ENCODE results near the gene DNAJC5.

Gene DNAJC5

DNA sequence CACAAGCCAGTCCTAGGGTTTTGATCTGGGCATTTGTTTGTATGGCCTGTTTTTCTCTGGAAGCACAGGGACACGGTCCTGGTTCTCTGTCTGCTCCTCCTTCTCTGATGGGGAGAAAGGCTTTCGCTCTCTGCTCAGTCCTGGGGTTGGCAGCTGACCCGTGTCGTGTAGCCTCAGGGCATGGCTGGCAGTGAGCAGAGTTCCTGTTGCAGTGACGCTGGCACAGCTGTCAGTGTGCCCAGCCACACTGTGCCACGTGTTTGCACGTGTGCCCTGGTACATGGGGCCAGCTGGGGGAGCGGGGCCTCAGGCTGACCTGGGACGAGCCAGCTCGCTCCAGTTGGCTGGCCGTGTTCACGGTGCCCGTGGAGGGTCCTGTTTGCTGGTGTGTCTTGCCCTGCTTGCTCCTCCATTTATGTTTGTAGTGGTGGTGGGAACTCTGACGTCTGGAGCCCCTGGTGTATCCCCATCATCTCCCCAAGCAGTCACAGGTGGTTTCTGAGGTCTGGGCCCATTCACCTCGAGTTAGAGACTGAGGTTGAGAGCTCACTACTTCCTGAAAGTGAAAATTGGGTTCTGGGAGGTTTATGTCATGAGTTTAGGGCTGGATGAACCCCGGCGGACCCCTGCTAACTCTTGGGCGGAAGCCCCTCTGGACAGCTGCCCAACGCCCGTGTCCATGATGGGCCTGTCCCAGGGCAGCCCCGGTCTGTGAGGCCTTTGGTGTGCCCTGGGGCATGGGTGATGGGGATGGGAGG is 10.2 kb upstream of the DNAJC5 start:
- WGBS, 2 donors (ENCODE audit: extremely low coverage in 2 of 2, insufficient read length in 2 of 2, insufficient replicate concordance in 1 of 2) = no CpG with 5 or more reads among the region's 21 CpGs
- no peak for DNase-seq (ENCODE audit: low spot score)
- H2BK120ac ChIP-seq (ENCODE audit: low read depth, low read length) = no peak overlapping the region
- H3K36me3 ChIP-seq (replicated peaks in 1 of 2; ENCODE audit: control insufficient read depth in 2 of 2, insufficient read depth in 2 of 2, low read length in 2 of 2) = peaks cover 40 to 75% of the 10 kb centered on the region in 2 donors
- no peaks in the 10 kb centered on the region for H3K9me3 ChIP-seq (replicated peaks in 1 of 2; ENCODE audit: control insufficient read depth in 2 of 2, insufficient read depth in 1 of 2, low read depth in 1 of 2, low read length in 2 of 2)
- no peak overlapping the region for H3K4ac ChIP-seq (ENCODE audit: low read length)
- peaks cover 11% of the 10 kb centered on the region for H3K79me1 ChIP-seq (ENCODE audit: low read depth, low read length)
- H3K27me3 ChIP-seq (ENCODE audit: control insufficient read depth in 3 of 3, insufficient read depth in 3 of 3, low read depth in 1 of 3, low read length in 3 of 3) = no peaks in the 10 kb centered on the region
- no peak overlapping the region for H2BK12ac ChIP-seq (ENCODE audit: low read length)
- H3K4me1 ChIP-seq (ENCODE audit: control insufficient read depth in 2 of 2, insufficient read depth in 1 of 2, low read depth in 1 of 2, low read length in 2 of 2) = no peaks in the 10 kb centered on the region
- no peak overlapping the region for H3K4me2 ChIP-seq (ENCODE audit: insufficient read depth, low read length, poor library complexity, severe bottlenecking)
- peak overlapping the region; percentile 20 for H2BK5ac ChIP-seq (ENCODE audit: low read length)
- H3K4me3 ChIP-seq (ENCODE audit: low read length in 2 of 2) = peak overlapping the region in 1 of 2 donors; percentile 11
- no peak overlapping the region for H3K18ac ChIP-seq (ENCODE audit: low read length)
- no peak overlapping the region for H2AK5ac ChIP-seq (ENCODE audit: low read depth, low read length)
- H3K23ac ChIP-seq (ENCODE audit: low read depth, low read length, poor library complexity) = peak overlapping the region; percentile 51
- H4K91ac ChIP-seq (ENCODE audit: low read depth, low read length, poor library complexity) = no peak overlapping the region
- H3K27ac ChIP-seq (replicated peaks; ENCODE audit: low read length) = no peak overlapping the region
- H3K14ac ChIP-seq (ENCODE audit: low read length) = no peak overlapping the region
- peak overlapping the region; percentile 66 for H3K9ac ChIP-seq (ENCODE audit: low read depth, low read length, poor library complexity)
- H2BK15ac ChIP-seq (ENCODE audit: low read length) = no peak overlapping the region
- no peak overlapping the region for H4K8ac ChIP-seq (ENCODE audit: low read depth, low read length)
- no peak overlapping the region for H2AFZ ChIP-seq (ENCODE audit: low read length)

DNA sequence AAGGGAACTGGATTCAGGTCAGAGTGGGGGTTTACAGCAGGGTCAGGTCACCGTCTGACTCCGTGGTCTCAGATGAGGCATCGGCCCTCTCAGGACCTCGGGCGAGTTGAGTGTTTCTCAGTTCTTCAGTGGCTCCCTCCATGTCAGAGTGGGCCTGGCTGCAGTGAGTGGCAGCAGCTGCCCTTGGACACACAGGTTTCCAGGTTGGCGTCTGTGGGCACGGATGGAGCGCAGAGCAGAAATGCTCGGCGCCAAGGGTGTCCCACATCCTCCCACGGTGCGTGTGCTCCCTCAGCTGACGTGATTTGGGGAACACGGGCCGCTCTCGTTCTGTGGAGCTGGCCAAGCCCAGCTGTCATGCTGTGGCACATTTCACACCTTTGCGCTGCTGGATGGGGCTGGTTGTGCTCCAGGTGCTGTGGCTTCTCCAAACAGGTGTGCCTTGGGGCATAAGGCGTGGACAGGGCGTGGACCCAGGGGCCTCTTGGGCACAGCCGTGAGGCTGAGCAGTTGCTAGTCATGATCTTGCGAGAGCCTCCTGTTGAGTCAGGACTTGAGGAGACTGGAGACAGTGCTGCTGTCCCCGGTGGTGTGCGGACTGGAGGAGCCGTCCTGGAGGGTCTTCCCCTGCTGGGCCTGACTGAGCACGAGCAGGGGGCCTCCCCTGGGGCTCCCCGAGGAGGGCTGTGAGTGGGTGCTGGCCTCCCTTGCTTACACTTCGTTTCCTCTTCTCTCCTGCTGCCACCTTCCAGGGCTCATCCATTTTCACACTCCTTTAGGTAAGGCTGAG is 9.5 kb upstream of the DNAJC5 start:
- H3K36me3 ChIP-seq (replicated peaks in 1 of 2; ENCODE audit: control insufficient read depth in 2 of 2, insufficient read depth in 2 of 2, low read length in 2 of 2) = peaks cover 47 to 83% of the 10 kb centered on the region in 2 donors
- no peaks in the 10 kb centered on the region for H3K9me3 ChIP-seq (replicated peaks in 1 of 2; ENCODE audit: control insufficient read depth in 2 of 2, insufficient read depth in 1 of 2, low read depth in 1 of 2, low read length in 2 of 2)
- H3K4ac ChIP-seq (ENCODE audit: low read length) = no peak overlapping the region
- peak overlapping the region; percentile 20 for H2BK5ac ChIP-seq (ENCODE audit: low read length)
- no peak overlapping the region for H4K91ac ChIP-seq (ENCODE audit: low read depth, low read length, poor library complexity)
- no peak overlapping the region for H2BK12ac ChIP-seq (ENCODE audit: low read length)
- no peak overlapping the region for H2AK5ac ChIP-seq (ENCODE audit: low read depth, low read length)
- no CpG with 5 or more reads among the region's 27 CpGs for WGBS, 2 donors (ENCODE audit: extremely low coverage in 2 of 2, insufficient read length in 2 of 2, insufficient replicate concordance in 1 of 2)
- H2BK15ac ChIP-seq (ENCODE audit: low read length) = no peak overlapping the region
- no peak overlapping the region for H3K27ac ChIP-seq (replicated peaks; ENCODE audit: low read length)
- peaks cover 11% of the 10 kb centered on the region for H3K79me1 ChIP-seq (ENCODE audit: low read depth, low read length)
- no peaks in the 10 kb centered on the region for H3K27me3 ChIP-seq (ENCODE audit: control insufficient read depth in 3 of 3, insufficient read depth in 3 of 3, low read depth in 1 of 3, low read length in 3 of 3)
- H3K18ac ChIP-seq (ENCODE audit: low read length) = no peak overlapping the region
- no peak overlapping the region for H3K4me2 ChIP-seq (ENCODE audit: insufficient read depth, low read length, poor library complexity, severe bottlenecking)
- H3K14ac ChIP-seq (ENCODE audit: low read length) = no peak overlapping the region
- no peak overlapping the region for H2AFZ ChIP-seq (ENCODE audit: low read length)
- H2BK120ac ChIP-seq (ENCODE audit: low read depth, low read length) = no peak overlapping the region
- H4K8ac ChIP-seq (ENCODE audit: low read depth, low read length) = no peak overlapping the region
- H3K4me3 ChIP-seq (ENCODE audit: low read length in 2 of 2) = no peak overlapping the region
- DNase-seq (ENCODE audit: low spot score) = no peak
- no peaks in the 10 kb centered on the region for H3K4me1 ChIP-seq (ENCODE audit: control insufficient read depth in 2 of 2, insufficient read depth in 1 of 2, low read depth in 1 of 2, low read length in 2 of 2)
- no peak overlapping the region for H3K23ac ChIP-seq (ENCODE audit: low read depth, low read length, poor library complexity)
- H3K9ac ChIP-seq (ENCODE audit: low read depth, low read length, poor library complexity) = no peak overlapping the region

DNA sequence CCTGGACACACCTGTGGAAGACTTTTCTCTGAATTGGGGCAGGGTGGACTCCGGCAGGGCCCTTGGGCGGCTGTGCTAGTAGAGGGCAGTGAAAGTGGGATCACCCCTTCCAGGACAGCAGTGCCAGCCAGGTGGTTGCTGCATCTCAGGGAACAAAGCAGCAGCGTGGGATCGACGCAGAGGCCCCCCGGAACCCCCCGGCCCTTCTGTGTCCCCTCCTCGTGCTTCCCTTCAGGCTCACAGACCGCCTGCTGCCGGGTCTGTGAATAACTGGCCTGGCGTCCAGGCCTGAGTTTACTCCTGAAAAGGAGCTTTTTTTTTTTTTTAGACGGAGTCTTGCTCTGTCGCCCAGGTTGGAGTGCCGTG is 8.9 kb upstream of the DNAJC5 start:
- Histone ChIP-seq H2AFZ (ENCODE audit: low read length) (no peak overlapping the region), H3K4ac (ENCODE audit: low read length) (no peak overlapping the region), H3K4me1 (ENCODE audit: control insufficient read depth in 2 of 2, insufficient read depth in 1 of 2, low read depth in 1 of 2, low read length in 2 of 2) (no peaks in the 10 kb centered on the region), H3K18ac (ENCODE audit: low read length) (no peak overlapping the region), H2BK12ac (ENCODE audit: low read length) (no peak overlapping the region), H2BK5ac (ENCODE audit: low read length) (no peak overlapping the region), H3K27ac (replicated peaks; ENCODE audit: low read length) (no peak overlapping the region), H4K91ac (ENCODE audit: low read depth, low read length, poor library complexity) (no peak overlapping the region), H3K14ac (ENCODE audit: low read length) (no peak overlapping the region), H3K23ac (ENCODE audit: low read depth, low read length, poor library complexity) (no peak overlapping the region), H3K9ac (ENCODE audit: low read depth, low read length, poor library complexity) (no peak overlapping the region), H4K8ac (ENCODE audit: low read depth, low read length) (no peak overlapping the region), H3K36me3 (replicated peaks in 1 of 2; ENCODE audit: control insufficient read depth in 2 of 2, insufficient read depth in 2 of 2, low read length in 2 of 2) (peaks cover 48 to 86% of the 10 kb centered on the region in 2 donors), H3K79me1 (ENCODE audit: low read depth, low read length) (peaks cover 11% of the 10 kb centered on the region), H2AK5ac (ENCODE audit: low read depth, low read length) (no peak overlapping the region), H2BK120ac (ENCODE audit: low read depth, low read length) (no peak overlapping the region), H3K27me3 (ENCODE audit: control insufficient read depth in 3 of 3, insufficient read depth in 3 of 3, low read depth in 1 of 3, low read length in 3 of 3) (no peaks in the 10 kb centered on the region), H2BK15ac (ENCODE audit: low read length) (no peak overlapping the region), H3K9me3 (replicated peaks in 1 of 2; ENCODE audit: control insufficient read depth in 2 of 2, insufficient read depth in 1 of 2, low read depth in 1 of 2, low read length in 2 of 2) (no peaks in the 10 kb centered on the region), H3K4me3 (ENCODE audit: low read length in 2 of 2) (no peak overlapping the region), H3K4me2 (ENCODE audit: insufficient read depth, low read length, poor library complexity, severe bottlenecking) (no peak overlapping the region)
- DNase-seq (ENCODE audit: low spot score) = no peak
- no CpG with 5 or more reads among the region's 14 CpGs for WGBS, 2 donors (ENCODE audit: extremely low coverage in 2 of 2, insufficient read length in 2 of 2, insufficient replicate concordance in 1 of 2)

DNA sequence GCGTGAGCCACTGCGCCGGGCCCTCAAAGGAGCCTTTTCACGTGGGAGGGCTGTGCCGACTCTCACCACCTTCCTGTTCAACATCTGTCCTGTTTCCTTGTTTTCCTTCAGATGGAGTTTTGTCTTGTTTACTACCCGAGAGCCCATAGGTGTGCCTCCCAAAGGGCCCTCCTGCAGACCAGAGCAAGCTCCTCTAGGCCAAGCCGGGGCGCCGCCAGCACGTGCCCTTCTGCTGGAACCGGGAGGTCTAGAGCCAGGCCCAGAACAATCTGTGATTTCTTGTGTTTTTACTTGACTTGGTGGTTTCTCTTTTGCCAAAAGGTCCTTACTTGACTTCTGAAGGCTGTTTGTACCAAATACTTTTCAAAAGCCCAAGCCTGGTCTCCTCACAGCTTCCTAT is 8.0 kb upstream of the DNAJC5 start:
- H3K23ac ChIP-seq (ENCODE audit: low read depth, low read length, poor library complexity) = no peak overlapping the region
- no peak overlapping the region for H2AFZ ChIP-seq (ENCODE audit: low read length)
- H3K4me3 ChIP-seq (ENCODE audit: low read length in 2 of 2) = no peak overlapping the region
- no peak overlapping the region for H2AK5ac ChIP-seq (ENCODE audit: low read depth, low read length)
- peaks cover 45 to 86% of the 10 kb centered on the region in 2 donors for H3K36me3 ChIP-seq (replicated peaks in 1 of 2; ENCODE audit: control insufficient read depth in 2 of 2, insufficient read depth in 2 of 2, low read length in 2 of 2)
- H3K79me1 ChIP-seq (ENCODE audit: low read depth, low read length) = peaks cover 6% of the 10 kb centered on the region
- H3K18ac ChIP-seq (ENCODE audit: low read length) = no peak overlapping the region
- H3K4me1 ChIP-seq (ENCODE audit: control insufficient read depth in 2 of 2, insufficient read depth in 1 of 2, low read depth in 1 of 2, low read length in 2 of 2) = no peaks in the 10 kb centered on the region
- no peak overlapping the region for H2BK15ac ChIP-seq (ENCODE audit: low read length)
- H3K9me3 ChIP-seq (replicated peaks in 1 of 2; ENCODE audit: control insufficient read depth in 2 of 2, insufficient read depth in 1 of 2, low read depth in 1 of 2, low read length in 2 of 2) = no peaks in the 10 kb centered on the region
- no peak overlapping the region for H4K91ac ChIP-seq (ENCODE audit: low read depth, low read length, poor library complexity)
- no peak for DNase-seq (ENCODE audit: low spot score)
- no CpG with 5 or more reads among the region's 11 CpGs for WGBS, 2 donors (ENCODE audit: extremely low coverage in 2 of 2, insufficient read length in 2 of 2, insufficient replicate concordance in 1 of 2)
- no peak overlapping the region for H2BK120ac ChIP-seq (ENCODE audit: low read depth, low read length)
- H4K8ac ChIP-seq (ENCODE audit: low read depth, low read length) = no peak overlapping the region
- H3K4ac ChIP-seq (ENCODE audit: low read length) = no peak overlapping the region
- no peak overlapping the region for H2BK5ac ChIP-seq (ENCODE audit: low read length)
- H3K14ac ChIP-seq (ENCODE audit: low read length) = no peak overlapping the region
- no peaks in the 10 kb centered on the region for H3K27me3 ChIP-seq (ENCODE audit: control insufficient read depth in 3 of 3, insufficient read depth in 3 of 3, low read depth in 1 of 3, low read length in 3 of 3)
- H3K4me2 ChIP-seq (ENCODE audit: insufficient read depth, low read length, poor library complexity, severe bottlenecking) = no peak overlapping the region
- no peak overlapping the region for H3K27ac ChIP-seq (replicated peaks; ENCODE audit: low read length)
- H3K9ac ChIP-seq (ENCODE audit: low read depth, low read length, poor library complexity) = no peak overlapping the region
- no peak overlapping the region for H2BK12ac ChIP-seq (ENCODE audit: low read length)
